KOPT-K1 (cell line): ENCODE measurements around the gene CAMK4.

Experiments
- H3K27ac ChIP-seq: fragments of 200-600 bp; sonication (generic); 2 replicates; pipeline ENCODE4 v1.5.1; 2016; ENCODE audit warnings: antibody characterized with exemption, mild to moderate bottlenecking, low read depth, low read length; ENCODE audit not compliant: poor library complexity, severe bottlenecking
- H3K36me3 ChIP-seq: fragments of 200-600 bp; sonication (generic); 2 replicates; pipeline ENCODE4 v1.5.1; 2017; ENCODE audit warnings: antibody characterized with exemption, mild to moderate bottlenecking, low read length, moderate library complexity; ENCODE audit not compliant: insufficient read depth
- H3K9me3 ChIP-seq: fragments of 200-600 bp; sonication (generic); 2 replicates; pipeline ENCODE4 v1.5.1; 2017; ENCODE audit warnings: antibody characterized with exemption, low read length, mild to moderate bottlenecking; ENCODE audit not compliant: insufficient read depth, poor library complexity, severe bottlenecking

CAMK4 gene

DNA sequence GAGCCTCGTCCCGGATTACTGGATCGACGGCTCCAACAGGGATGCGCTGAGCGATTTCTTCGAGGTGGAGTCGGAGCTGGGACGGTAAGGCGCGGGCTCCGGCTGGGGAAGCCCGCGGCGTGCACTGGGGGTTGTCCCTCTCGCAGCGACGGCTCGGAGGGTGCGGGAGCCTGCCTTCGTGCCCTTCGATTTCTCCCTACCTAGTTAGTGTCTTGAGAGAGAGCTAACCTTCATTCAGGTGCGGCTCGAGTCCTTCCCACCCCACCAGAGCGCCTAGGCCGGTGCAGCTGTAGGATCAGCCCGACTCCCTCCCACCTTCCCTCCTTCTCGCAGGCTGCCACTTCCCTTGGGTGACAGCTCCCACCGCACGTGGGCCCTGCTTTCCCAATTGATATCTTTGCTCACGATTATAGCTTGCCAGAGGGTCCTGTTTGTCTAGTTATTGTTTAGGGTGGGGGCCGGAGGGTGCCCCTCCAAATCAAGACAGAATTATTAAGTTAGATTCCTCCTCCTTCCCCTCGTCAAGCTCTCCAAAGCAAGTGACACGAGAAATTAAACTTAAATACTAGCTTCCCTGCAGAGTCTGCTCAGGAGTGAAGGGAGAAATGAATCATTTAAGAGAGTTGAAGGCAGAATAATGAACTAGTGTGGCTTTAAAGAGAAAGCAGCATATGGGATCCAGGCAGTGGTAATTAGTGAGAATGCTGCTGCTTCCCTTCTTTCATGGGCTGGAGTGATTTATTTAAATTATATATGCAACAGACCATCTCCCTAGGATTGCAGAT is 569 bp downstream of the CAMK4 start:
- H3K9me3 ChIP-seq, result no peaks in the 10 kb centered on the region
- H3K27ac ChIP-seq, result peak overlapping the region; percentile 93
- no peaks in the 10 kb centered on the region for H3K36me3 ChIP-seq

DNA sequence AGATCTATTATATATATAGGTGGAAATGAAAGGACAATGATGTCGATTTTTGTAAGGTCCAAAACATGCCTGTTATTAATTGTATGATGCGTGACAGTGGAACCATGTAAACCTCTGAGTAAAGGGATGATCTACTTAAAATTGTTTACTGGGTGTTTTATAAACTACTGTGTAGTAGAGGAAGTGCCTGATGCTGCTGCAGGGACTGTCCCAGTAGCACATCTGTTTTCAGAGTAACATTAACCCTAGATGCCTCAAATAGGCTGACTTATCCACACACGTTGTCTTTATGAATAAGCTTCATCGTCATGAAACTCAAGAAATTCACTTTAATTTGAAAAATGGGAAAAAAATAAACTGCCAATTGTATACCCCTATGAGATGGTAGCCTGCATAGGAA is 1.7 kb downstream of the CAMK4 start:
- Histone ChIP-seq H3K9me3 (no peaks in the 10 kb centered on the region), H3K36me3 (no peaks in the 10 kb centered on the region), H3K27ac (peak overlapping the region; percentile 93)

DNA sequence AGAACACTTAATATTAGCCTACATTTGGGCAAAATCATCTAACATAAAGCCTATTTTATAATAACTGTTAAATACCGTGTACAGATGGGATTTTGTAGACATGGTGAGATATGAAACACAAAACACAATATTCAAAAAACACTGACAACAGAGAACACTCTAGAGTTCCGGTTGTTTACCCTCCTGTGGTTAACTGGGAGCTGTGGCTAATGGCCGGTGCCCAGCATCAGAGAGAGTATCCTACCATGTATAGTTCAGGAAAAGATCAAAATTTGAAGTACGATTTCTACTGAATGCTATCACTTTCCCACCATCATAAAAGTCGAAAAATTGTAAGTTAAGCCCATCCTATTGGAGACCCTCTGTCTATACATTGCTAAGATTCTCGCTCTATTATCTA is 2.4 kb downstream of the CAMK4 start:
- Histone ChIP-seq H3K36me3 (no peaks in the 10 kb centered on the region), H3K27ac (peak overlapping the region; percentile 93), H3K9me3 (no peaks in the 10 kb centered on the region)

DNA sequence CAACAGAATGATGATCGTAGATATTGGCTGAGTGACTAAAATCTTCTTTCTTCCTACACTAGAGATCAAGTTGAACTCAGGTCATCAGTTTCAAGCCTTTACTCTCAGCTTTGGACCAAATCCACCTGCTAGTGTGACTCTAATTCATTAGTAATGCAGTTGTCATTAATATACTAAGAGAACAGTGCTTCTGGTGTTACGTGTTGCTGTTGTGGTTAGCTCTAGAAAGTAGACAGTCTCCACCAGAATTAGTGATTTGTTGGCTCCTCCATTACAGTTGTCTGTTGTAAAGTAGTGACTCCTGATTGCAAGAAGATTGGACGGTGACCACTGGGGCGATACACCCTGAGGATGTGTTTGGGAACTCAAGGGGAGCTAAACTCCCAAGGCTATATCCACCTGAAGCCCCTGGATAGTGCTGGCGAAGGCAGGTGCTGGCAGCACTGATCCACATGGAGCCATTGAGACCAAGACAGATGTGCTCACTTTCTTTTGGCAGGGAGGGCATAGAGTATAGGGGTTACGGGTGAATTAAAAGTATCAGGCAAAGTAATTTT is 3.1 kb downstream of the CAMK4 start:
- H3K9me3 ChIP-seq, result no peaks in the 10 kb centered on the region
- no peaks in the 10 kb centered on the region for H3K36me3 ChIP-seq
- peak overlapping the region; percentile 93 for H3K27ac ChIP-seq

DNA sequence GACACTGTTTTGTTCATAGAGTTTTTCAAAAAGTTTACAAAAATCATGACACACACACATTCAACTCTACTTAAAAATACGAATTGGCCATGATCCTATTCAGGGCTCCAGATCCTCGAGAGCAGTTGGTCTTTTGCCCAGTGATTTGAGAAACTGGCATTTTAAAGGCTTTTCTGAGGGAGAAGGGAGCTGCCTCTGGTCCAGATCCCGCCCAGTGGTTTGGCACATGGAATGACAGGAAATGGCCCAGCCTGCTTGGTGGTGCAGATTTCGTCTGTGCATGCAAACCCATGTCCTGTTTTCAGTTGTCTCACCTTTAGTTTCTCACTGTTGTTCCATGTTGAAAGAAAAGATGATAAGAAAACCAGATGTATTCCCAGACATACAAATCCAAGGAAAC is 3.6 kb downstream of the CAMK4 start:
- Histone ChIP-seq H3K9me3 (no peaks in the 10 kb centered on the region), H3K27ac (peak overlapping the region; percentile 93), H3K36me3 (no peaks in the 10 kb centered on the region)

DNA sequence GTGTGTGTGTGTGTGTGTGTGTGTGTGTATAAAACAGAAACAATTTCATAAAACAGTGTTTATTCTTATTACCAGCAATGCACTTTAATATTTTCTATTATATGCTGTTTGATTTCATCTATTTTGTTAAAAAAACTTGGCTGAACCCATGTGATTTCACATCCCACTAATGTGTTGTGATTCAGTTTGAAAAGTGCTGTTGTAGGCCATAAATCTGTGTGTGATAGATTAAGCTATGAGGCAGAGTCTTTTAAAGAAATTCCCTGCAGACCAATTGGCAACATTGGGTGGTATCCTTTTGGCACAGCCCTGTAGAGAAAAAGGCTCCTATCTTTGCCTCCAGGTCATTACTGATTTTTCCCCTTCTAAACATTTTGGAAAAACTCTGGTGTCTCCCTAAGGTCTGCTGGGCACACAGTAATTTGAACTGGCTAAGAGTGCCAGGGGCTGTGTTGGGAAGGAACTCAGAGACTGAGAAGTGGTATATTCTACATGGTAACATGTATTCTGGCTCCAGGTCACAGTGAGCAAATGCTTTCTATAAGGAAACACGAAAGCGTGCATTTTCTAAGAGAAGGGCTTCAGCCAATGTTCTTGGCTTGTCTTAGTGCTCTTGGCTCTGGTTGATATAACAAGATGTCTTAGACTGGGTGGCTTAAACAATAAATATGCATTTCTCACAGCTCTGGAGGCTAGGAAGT is 4.5 kb downstream of the CAMK4 start:
- Histone ChIP-seq H3K27ac (peak overlapping the region; percentile 93), H3K9me3 (no peaks in the 10 kb centered on the region), H3K36me3 (no peaks in the 10 kb centered on the region)

DNA sequence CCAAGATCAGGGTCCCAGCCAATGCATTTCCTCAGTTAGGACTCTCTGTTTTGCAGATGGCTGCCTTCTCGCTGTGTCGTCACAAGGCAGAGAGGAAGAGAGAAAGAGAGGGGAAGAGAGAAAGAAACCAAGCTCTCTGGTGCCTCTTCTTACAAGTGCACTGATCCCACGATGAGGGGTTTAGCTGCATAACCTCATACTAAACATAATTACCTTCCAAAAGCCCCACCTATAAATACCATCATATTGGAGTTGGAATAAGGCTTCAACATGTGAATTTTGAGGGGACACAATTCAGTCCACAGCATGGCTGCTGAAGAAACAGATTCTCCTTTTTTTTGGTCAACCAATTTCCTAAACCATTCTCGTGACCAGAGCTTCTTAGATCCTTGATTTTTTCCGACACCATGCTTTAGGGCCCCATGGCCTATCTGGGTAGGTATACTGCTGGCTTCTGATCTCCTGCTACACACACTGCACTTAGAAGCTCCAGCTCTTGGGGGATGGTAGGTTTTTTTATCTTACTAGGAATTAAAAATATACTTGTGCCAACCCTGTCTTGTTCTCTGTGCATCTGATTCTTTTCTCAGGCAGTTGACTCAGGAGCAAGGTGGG is 5.1 kb downstream of the CAMK4 start:
- Histone ChIP-seq H3K9me3 (no peaks in the 10 kb centered on the region), H3K36me3 (no peaks in the 10 kb centered on the region), H3K27ac (peak overlapping the region; percentile 93)

DNA sequence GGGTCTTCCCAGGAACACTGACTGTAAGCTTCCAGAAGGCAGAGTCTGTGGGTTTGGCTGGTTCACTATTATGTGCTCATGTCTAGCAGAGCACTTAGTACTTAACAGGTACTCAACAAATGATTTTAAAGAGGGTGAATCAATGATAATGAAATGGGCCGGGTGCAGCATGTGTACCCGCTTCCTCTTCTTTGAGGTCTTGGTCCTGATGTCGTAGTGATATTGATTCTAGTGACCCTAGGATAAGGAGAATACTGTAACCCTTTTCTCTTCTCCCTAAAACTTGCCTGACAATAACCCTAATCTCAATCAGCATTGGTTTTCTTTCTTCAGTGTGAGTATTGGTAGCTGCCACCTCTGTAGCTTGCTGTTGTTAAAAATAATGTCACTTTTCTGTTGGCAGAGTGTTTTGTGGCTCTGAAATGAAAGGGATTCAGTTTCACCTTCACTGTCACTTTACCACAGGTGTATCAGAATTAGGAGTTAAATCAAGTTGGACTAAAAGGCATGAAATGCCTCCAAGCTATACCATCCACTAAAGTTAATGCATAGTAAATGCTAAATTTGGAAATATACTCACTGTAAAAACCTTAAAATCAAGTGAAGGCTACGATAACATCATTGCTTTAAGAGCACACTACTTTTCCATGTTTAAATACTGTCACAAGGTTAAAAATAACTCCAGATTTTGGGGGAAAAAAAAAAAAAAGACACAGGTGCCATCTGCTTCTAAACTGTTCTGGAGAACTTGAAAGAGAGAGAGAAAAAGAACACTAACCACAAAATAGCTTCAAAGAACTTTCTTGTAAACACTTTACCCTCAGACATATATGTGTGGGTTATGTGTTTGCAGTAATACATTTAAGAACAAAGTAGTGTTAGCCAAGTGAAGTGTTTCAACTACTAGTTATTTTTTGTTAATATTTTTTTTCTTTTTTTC is 6.0 kb downstream of the CAMK4 start:
- H3K27ac ChIP-seq, result peak overlapping the region; percentile 93
- no peaks in the 10 kb centered on the region for H3K9me3 ChIP-seq
- H3K36me3 ChIP-seq, result no peaks in the 10 kb centered on the region

DNA sequence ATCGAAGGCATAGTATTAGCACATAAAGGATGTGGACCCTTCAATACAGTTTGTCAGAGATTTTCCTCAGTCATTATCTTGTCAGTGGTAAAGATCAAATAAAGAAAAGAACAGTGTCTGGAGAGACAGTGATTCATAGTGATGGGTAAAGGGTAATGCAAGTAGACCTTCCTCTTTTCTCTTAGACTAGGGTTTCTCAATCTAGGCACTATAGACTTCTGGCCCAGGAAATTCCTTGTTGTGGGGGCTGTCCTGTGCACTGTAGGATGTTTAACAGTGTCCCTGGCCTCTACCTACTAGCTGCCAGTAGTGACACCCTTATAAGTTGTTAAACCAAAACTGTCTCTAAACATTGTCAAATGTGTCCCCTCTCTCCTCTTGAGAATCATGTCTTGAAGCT is 6.9 kb downstream of the CAMK4 start:
- Histone ChIP-seq H3K36me3 (no peaks in the 10 kb centered on the region), H3K9me3 (no peaks in the 10 kb centered on the region), H3K27ac (peak overlapping the region; percentile 93)

DNA sequence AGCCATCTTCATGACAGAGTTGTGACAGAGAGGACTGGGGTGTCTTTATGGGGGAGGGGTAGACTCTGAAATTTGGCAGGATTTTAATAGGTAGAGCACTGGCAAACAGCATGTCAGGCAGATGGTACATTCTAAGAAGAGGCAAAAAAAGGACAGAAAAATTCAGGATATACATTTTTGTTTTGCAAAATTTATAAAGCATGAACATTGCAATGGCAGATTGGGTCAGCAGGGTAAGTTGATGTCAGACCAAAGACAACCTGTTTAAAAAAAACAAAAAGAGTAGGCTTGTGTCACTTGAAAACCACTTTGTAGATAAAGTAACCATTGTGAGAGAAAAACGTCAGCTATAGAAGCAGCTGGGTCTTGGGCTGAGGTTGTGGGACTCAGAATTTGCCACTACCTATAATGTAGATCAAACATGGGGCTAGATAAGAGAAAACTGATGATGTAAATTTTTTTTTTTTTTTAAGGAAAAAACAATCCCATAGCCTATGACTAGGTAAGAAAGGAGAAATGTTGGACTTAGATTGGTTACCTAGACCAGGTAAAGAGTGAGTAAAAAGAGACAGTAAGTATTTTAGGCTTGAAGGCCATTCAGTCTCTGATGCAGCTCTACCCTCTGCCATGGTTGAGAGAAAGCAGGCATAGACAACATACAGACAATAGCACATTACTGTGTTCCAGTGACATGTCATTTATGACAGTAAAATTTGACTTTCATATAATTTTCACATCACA is 8.3 kb downstream of the CAMK4 start:
- H3K36me3 ChIP-seq, result no peaks in the 10 kb centered on the region
- H3K27ac ChIP-seq, result peak overlapping the region; percentile 93

DNA sequence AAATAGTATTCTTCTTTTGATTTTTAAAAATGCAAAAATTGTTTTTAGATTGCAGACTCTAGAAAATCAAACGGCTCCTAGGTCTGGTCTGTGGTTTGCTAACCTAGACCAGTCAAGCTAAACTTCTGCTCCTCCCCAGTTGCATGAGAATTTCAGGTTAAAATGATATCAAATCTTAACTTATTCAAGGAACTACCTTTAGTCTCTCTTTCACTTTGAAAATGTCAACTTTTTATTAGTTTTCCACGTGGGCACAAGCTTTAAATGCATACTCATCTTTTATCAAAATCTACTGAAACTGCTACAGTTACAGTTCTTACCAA is 8.8 kb downstream of the CAMK4 start:
- H3K27ac ChIP-seq, result peak overlapping the region; percentile 93
- no peaks in the 10 kb centered on the region for H3K36me3 ChIP-seq
- no peaks in the 10 kb centered on the region for H3K9me3 ChIP-seq

More for the DNA sequence above, 8.3 kb downstream of the CAMK4 start:
- H3K9me3 ChIP-seq, result no peaks in the 10 kb centered on the region

DNA sequence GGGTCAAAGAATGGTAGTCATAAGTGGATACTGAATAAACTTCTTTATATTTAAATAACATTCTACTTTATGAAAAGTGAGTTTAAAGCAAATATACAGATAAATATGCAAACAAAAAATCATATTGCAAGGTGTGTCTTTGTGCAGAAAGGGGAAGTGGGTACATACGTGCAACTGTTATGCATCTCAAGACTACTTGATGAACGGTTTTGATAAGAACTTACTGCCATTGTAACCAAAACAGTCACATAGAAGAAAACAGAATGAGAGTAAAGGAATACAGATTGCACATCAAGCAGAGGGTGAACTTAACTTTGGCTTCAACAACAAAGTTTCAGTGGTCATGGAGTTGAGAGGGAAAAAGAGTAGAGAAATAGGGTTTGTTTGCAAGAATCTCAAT is 9.9 kb downstream of the CAMK4 start:
- no peaks in the 10 kb centered on the region for H3K9me3 ChIP-seq
- peak overlapping the region; percentile 93 for H3K27ac ChIP-seq
- no peaks in the 10 kb centered on the region for H3K36me3 ChIP-seq

DNA sequence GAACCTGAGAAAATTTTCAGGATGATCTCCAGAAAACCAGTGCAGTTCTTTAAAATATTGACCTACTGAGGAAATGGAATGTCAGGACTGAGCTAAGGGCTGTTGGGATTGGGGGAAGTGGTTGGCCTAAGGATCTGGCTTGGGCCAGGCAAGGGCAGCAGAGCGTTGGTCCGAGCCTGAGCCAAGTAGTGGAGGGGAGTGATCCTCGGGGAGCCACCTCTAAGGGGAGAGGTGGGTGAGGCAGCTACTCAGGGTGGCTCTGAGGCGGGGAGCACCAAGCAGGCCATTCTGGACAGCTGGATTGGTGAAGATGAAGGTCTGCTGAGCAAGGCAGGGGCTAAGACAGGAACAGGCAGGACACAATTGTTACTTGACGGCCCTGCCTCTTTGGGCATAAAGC is 11.5 kb downstream of the CAMK4 start:
- Histone ChIP-seq H3K9me3 (no peaks in the 10 kb centered on the region), H3K36me3 (no peaks in the 10 kb centered on the region), H3K27ac (peak overlapping the region; percentile 93)

DNA sequence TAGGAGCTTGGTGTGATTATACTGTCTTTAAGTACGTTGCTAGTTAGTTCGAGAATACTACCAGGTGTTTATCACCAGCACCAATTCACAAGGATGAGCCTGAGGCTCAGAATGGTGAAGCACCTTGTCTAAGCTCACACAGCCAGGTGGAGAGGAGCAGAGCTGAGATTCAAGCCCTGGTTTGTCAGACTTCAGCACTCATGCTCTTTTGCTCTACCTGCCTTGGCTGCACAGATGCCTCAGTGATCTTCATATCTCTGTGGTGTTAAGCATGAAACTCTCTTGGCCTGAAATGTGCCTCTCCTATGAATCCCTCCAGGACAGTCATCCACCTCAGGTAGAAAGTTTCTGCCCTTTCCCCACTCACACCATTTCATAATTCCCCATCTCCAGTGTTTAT is 12.2 kb downstream of the CAMK4 start:
- no peaks in the 10 kb centered on the region for H3K9me3 ChIP-seq
- H3K27ac ChIP-seq, result peak overlapping the region; percentile 93
- no peaks in the 10 kb centered on the region for H3K36me3 ChIP-seq
